H9 (cell line): ENCODE data around the gene ROBO3. TPM values are rescaled to one million over a fixed set of nuclear protein-coding genes. Genes with fewer than 3 reads are reported as not detected.

ENCODE experiments used
- DNase-seq: peaks from one replicate; pipeline ENCODE4 v3.0.0-alpha.2; 2017
- H2AFZ ChIP-seq: one replicate; pipeline ENCODE4 v1.6.1; 2013; ENCODE audit warnings: mild to moderate bottlenecking, low read length, control low read depth, moderate library complexity
- H2AK5ac ChIP-seq: 2 replicates; pipeline ENCODE4 v1.6.1; 2013; ENCODE audit warnings: low read length, control low read depth, mixed read lengths; ENCODE audit not compliant: insufficient read length
- H2BK120ac ChIP-seq: one replicate; pipeline ENCODE4 v1.6.1; 2013; ENCODE audit warnings: low read depth, mild to moderate bottlenecking, low read length, control low read depth, inconsistent platforms; ENCODE audit not compliant: poor library complexity, severe bottlenecking
- H2BK12ac ChIP-seq: 2 replicates; pipeline ENCODE4 v1.6.1; 2013; ENCODE audit warnings: low read length, control low read depth, mixed read lengths, low read depth; ENCODE audit not compliant: insufficient read length
- H2BK15ac ChIP-seq: 2 replicates; pipeline ENCODE4 v1.6.1; 2013; ENCODE audit warnings: low read depth, low read length, control low read depth
- H2BK20ac ChIP-seq: one replicate; pipeline ENCODE4 v1.6.1; 2013; ENCODE audit warnings: low read depth, mild to moderate bottlenecking, low read length, control low read depth, inconsistent platforms; ENCODE audit not compliant: poor library complexity, severe bottlenecking
- H2BK5ac ChIP-seq: 2 replicates; pipeline ENCODE4 v1.6.1; 2013; ENCODE audit warnings: low read length, control low read depth, mixed read lengths; ENCODE audit not compliant: insufficient read length
- H3K14ac ChIP-seq: 2 replicates; pipeline ENCODE4 v1.6.1; 2013; ENCODE audit warnings: low read length, control low read depth; ENCODE audit not compliant: insufficient read depth
- H3K18ac ChIP-seq: 2 replicates; pipeline ENCODE4 v1.6.1; 2013; ENCODE audit warnings: low read depth, mild to moderate bottlenecking, mixed read lengths, low read length, control low read depth; ENCODE audit not compliant: insufficient read length
- H3K23ac ChIP-seq: 2 replicates; pipeline ENCODE4 v1.6.1; 2013; ENCODE audit warnings: low read length, control low read depth, mixed read lengths, low read depth; ENCODE audit not compliant: insufficient read length
- H3K23me2 ChIP-seq: 2 replicates; pipeline ENCODE4 v1.6.1; 2013; ENCODE audit warnings: low read depth, mild to moderate bottlenecking, mixed read lengths, low read length, control low read depth; ENCODE audit not compliant: insufficient read length, poor library complexity, severe bottlenecking
- H3K27ac ChIP-seq: 2 replicates; pipeline ENCODE4 v1.5.1; 2013; ENCODE audit warnings: low read length, control low read depth, mixed read lengths, low read depth; ENCODE audit not compliant: insufficient read length
- H3K27me3 ChIP-seq: 2 replicates; pipeline ENCODE4 v1.6.1; 2013; ENCODE audit warnings: low read length, control low read depth, inconsistent platforms; ENCODE audit not compliant: insufficient read depth
- H3K4ac ChIP-seq: 2 replicates; pipeline ENCODE4 v1.6.1; 2013; ENCODE audit warnings: low read depth, mild to moderate bottlenecking, control low read depth, inconsistent platforms, low read length, moderate library complexity
- H3K4me1 ChIP-seq: 2 replicates; pipeline ENCODE4 v1.6.1; 2013; ENCODE audit warnings: low read length, control low read depth, inconsistent platforms; ENCODE audit not compliant: insufficient read depth
- H3K4me2 ChIP-seq: 2 replicates; pipeline ENCODE4 v1.6.1; 2013; ENCODE audit warnings: low read length, control low read depth, mixed read lengths; ENCODE audit not compliant: insufficient read length, insufficient read depth
- H3K56ac ChIP-seq: 2 replicates; pipeline ENCODE4 v1.6.1; 2013; ENCODE audit warnings: low read depth, mild to moderate bottlenecking, mixed read lengths, low read length, control low read depth; ENCODE audit not compliant: insufficient read length
- H3K79me1 ChIP-seq: 2 replicates; pipeline ENCODE4 v1.6.1; 2013; ENCODE audit warnings: low read depth, mild to moderate bottlenecking, moderate library complexity, low read length, control low read depth, inconsistent platforms; ENCODE audit not compliant: insufficient read depth, poor library complexity, severe bottlenecking
- H3K79me2 ChIP-seq: 2 replicates; pipeline ENCODE4 v1.6.1; 2013; ENCODE audit warnings: low read length, control low read depth, inconsistent platforms; ENCODE audit not compliant: insufficient read depth
- H3K9ac ChIP-seq: 2 replicates; pipeline ENCODE4 v1.6.1; 2013; ENCODE audit warnings: low read length, control low read depth, mixed read lengths; ENCODE audit not compliant: insufficient read length; ENCODE audit errors: extremely low read depth
- H3K9me3 ChIP-seq: one replicate; pipeline ENCODE4 v1.6.1; 2013; ENCODE audit warnings: low read depth, low read length, inconsistent platforms; ENCODE audit not compliant: control insufficient read depth
- H3T11ph ChIP-seq: one replicate; pipeline ENCODE4 v1.6.1; 2013; ENCODE audit warnings: mild to moderate bottlenecking, low read length, control low read depth, inconsistent platforms
- H4K20me1 ChIP-seq: one replicate; pipeline ENCODE4 v1.6.1; 2013; ENCODE audit not compliant: control insufficient read depth, insufficient read length, insufficient read depth
- H4K5ac ChIP-seq: 2 replicates; pipeline ENCODE4 v1.6.1; 2013; ENCODE audit warnings: low read depth, mild to moderate bottlenecking, mixed read lengths, low read length, control low read depth; ENCODE audit not compliant: insufficient read length
- H4K8ac ChIP-seq: replicated peaks from 2 replicates; pipeline ENCODE4 v1.6.1; 2013; ENCODE audit warnings: low read length, control low read depth, mixed read lengths, low read depth; ENCODE audit not compliant: insufficient read length
- H4K91ac ChIP-seq: 2 replicates; pipeline ENCODE4 v1.6.1; 2013; ENCODE audit warnings: low read depth, mild to moderate bottlenecking, moderate library complexity, mixed read lengths, low read length, control low read depth; ENCODE audit not compliant: insufficient read length
- H3K27ac Mint-ChIP-seq, 3 experiments: 2 replicates in 2 of 3; 3 replicates in 1 of 3; pipeline ENCODE4 v1.8.0; 2020 to 2021; ENCODE audit warnings: mixed read lengths in 3 of 3, mild to moderate bottlenecking in 1 of 3, moderate library complexity in 1 of 3
- H3K27me3 Mint-ChIP-seq: 2 replicates; pipeline ENCODE4 v1.8.0; 2021; ENCODE audit warnings: low read depth, mild to moderate bottlenecking, moderate library complexity, mixed read lengths
- H3K36me3 Mint-ChIP-seq, 3 experiments: 2 replicates in 2 of 3; 3 replicates in 1 of 3; pipeline ENCODE4 v1.8.0; 2020 to 2021; ENCODE audit warnings: low read depth in 3 of 3, mixed read lengths in 3 of 3; ENCODE audit not compliant: insufficient read depth in 1 of 3
- H3K4me1 Mint-ChIP-seq, 2 experiments: 2 replicates each; pipeline ENCODE4 v1.8.0; 2020; ENCODE audit warnings: mixed read lengths in 2 of 2
- H3K4me3 Mint-ChIP-seq, 2 experiments: 2 replicates in 1 of 2; 3 replicates in 1 of 2; pipeline ENCODE4 v1.8.0; 2020 to 2021; ENCODE audit warnings: mild to moderate bottlenecking in 2 of 2, mixed read lengths in 2 of 2, moderate library complexity in 1 of 2
- H3K9me3 Mint-ChIP-seq, 2 experiments: 2 replicates in 1 of 2; 3 replicates in 1 of 2; pipeline ENCODE4 v1.8.0; 2020; ENCODE audit warnings: mild to moderate bottlenecking in 2 of 2, mixed read lengths in 2 of 2, moderate library complexity in 1 of 2
- CTCF ChIP-seq: fragments of 200-600 bp; sonication (generic); conservative IDR thresholded peaks from 3 replicates; pipeline ENCODE4 v1.8.0; 2021; ENCODE audit warnings: antibody characterized with exemption, mild to moderate bottlenecking
- WGBS: extraction: QIAGEN DNeasy Blood & Tissue Kit; methylation state at CpG from one replicate; pipeline ENCODE4 v1.1.7; 2013; ENCODE audit warnings: missing lambda C conversion rate, low lambda C conversion rate, mixed read lengths; ENCODE audit not compliant: insufficient read length; ENCODE audit errors: extremely low coverage; 5-methylcytosine and 5-hydroxymethylcytosine counted together
- total RNA-seq: library from RNA; stranded (reverse); gene quantifications from 2 replicates; pipeline ENCODE4 v1.2.1, GENCODE V29; 2021

The ROBO3 gene
- total RNA-seq, 1 experiment from 2014 or later = 12.6 TPM

- Mint-ChIP-seq H3K27me3 (peaks cover 92% of the 10 kb centered on the region), H3K4me3 (peak overlapping the region; percentile 57 to 77; a peak in 4 of 5 replicates), H3K36me3 (no peaks in the 10 kb centered on the region; a peak in 1 of 7 replicates), H3K27ac (no peak overlapping the region), H3K4me1 (peaks cover 0 to 3% of the 10 kb centered on the region in 2 experiments; a peak in 2 of 4 replicates), H3K9me3 (peaks cover 0 to 9% of the 10 kb centered on the region in 2 experiments; a peak in 2 of 5 replicates)
- Histone ChIP-seq H3K23ac (no peak overlapping the region), H3K18ac (no peak overlapping the region), H3T11ph (no peak overlapping the region), H3K9ac (no peak overlapping the region), H2BK120ac (no peak overlapping the region), H3K23me2 (no peaks in the 10 kb centered on the region), H3K4ac (no peak overlapping the region), H3K27me3 (peaks cover 17% of the 10 kb centered on the region; the same call in 1 of the 2 replicates), H2AFZ (no peak overlapping the region), H2BK20ac (no peak overlapping the region), H3K56ac (no peak overlapping the region), H4K91ac (no peak overlapping the region), H2BK12ac (no peak overlapping the region), H3K79me1 (no peaks in the 10 kb centered on the region), H3K4me2 (peak overlapping the region; percentile 39), H3K14ac (no peak overlapping the region), H3K4me1 (no peaks in the 10 kb centered on the region), H4K5ac (no peak overlapping the region), H3K9me3 (no peaks in the 10 kb centered on the region), H2BK15ac (no peak overlapping the region), H3K27ac (no peak overlapping the region), H2BK5ac (no peak overlapping the region), H4K8ac (no peak overlapping the region), H4K20me1 (no peaks in the 10 kb centered on the region), H2AK5ac (no peak overlapping the region), H3K79me2 (no peaks in the 10 kb centered on the region)
- TF ChIP-seq CTCF = no peak
- WGBS = no CpG with 5 or more reads among the region's 5 CpGs
- no peak for DNase-seq
Observed at GRCh38 chr11:124920356-124920755, 55.1 kb downstream of the ROBO3 start.
